Mucosa of rectum (tissue), 2 donors: ENCODE data around the gene RNF6.

Source experiments
- H3K27ac ChIP-seq, 2 donors: one replicate each; pipeline ENCODE4 v1.7.0; 2013; ENCODE audit warnings: inconsistent platforms in 2 of 2, low read depth in 2 of 2, low read length in 2 of 2
- H3K27me3 ChIP-seq, 2 donors: one replicate each; pipeline ENCODE4 v1.7.0; 2013; ENCODE audit warnings: low read length in 2 of 2; ENCODE audit not compliant: control insufficient read depth in 2 of 2, insufficient read depth in 2 of 2
- H3K36me3 ChIP-seq, 2 donors: one replicate each; pipeline ENCODE4 v1.7.0; 2013; ENCODE audit warnings: low read length in 2 of 2; ENCODE audit not compliant: control insufficient read depth in 2 of 2, insufficient read depth in 2 of 2
- H3K4me1 ChIP-seq, 2 donors: one replicate each; pipeline ENCODE4 v1.7.0; 2013; ENCODE audit warnings: low read length in 2 of 2, mild to moderate bottlenecking in 1 of 2; ENCODE audit not compliant: control insufficient read depth in 2 of 2, insufficient read depth in 2 of 2
- H3K4me3 ChIP-seq, 2 donors: one replicate each; pipeline ENCODE4 v1.7.0; 2013; ENCODE audit warnings: low read length in 2 of 2
- H3K9ac ChIP-seq, 2 donors: one replicate each; pipeline ENCODE4 v1.7.0; 2013; ENCODE audit warnings: low read length in 2 of 2, low read depth in 1 of 2, mild to moderate bottlenecking in 1 of 2
- H3K9me3 ChIP-seq, 2 donors: one replicate each; pipeline ENCODE4 v1.7.0; 2013; ENCODE audit warnings: low read length in 2 of 2; ENCODE audit not compliant: control insufficient read depth in 2 of 2
- donor health status: healthy.
- donor health status: Normal muscosa, but diverticular disease.

Gene RNF6

DNA sequence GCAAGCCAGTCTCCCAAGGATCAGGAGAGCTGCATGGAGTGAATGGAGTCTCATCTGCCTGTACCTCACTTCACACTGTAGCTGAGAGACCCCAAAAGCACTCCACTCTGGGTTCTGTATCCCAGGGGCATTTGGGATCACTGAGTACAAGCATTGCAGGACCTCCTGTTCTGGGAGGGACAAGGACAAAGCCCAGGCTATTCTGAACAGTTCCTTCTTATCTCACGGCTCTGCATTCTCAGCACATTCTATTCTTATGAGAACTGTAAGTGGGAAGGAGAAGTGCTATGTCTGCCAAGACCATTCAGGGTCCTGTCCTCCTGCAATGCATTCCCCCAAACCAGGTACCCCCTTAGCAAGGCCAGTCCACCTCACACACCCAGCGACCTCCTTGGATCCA, 42.8 kb downstream of the RNF6 start:
- H3K4me1 ChIP-seq = no peaks in the 10 kb centered on the region
- H3K27ac ChIP-seq = no peak overlapping the region
- no peaks in the 10 kb centered on the region for H3K9me3 ChIP-seq
- H3K9ac ChIP-seq = no peak overlapping the region
- H3K36me3 ChIP-seq = no peaks in the 10 kb centered on the region
- H3K4me3 ChIP-seq = no peak overlapping the region
- H3K27me3 ChIP-seq = no peaks in the 10 kb centered on the region

DNA sequence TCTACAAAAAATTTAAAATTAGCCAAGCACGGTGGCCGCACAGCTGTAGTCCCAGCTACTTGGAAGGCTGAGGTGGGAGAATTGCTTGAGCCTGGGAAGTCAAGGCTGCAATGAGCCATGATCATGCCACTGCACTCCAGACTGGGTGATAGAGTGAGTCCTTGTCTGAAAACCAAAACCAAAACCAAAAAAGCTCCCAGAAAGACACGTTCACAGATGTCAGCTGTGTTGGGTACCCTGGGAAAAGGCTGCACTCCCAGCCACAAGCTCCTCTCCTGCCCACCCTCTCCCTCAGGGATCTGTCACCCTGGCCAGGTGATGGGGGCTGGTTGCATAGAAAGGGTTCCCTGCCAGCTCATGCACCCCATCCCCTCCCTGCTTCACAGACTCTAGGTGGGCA, 53.3 kb downstream of the RNF6 start:
- Histone ChIP-seq H3K9ac (no peak overlapping the region), H3K4me3 (no peak overlapping the region), H3K4me1 (no peaks in the 10 kb centered on the region), H3K36me3 (no peaks in the 10 kb centered on the region), H3K9me3 (no peaks in the 10 kb centered on the region), H3K27ac (no peak overlapping the region), H3K27me3 (no peaks in the 10 kb centered on the region)

DNA sequence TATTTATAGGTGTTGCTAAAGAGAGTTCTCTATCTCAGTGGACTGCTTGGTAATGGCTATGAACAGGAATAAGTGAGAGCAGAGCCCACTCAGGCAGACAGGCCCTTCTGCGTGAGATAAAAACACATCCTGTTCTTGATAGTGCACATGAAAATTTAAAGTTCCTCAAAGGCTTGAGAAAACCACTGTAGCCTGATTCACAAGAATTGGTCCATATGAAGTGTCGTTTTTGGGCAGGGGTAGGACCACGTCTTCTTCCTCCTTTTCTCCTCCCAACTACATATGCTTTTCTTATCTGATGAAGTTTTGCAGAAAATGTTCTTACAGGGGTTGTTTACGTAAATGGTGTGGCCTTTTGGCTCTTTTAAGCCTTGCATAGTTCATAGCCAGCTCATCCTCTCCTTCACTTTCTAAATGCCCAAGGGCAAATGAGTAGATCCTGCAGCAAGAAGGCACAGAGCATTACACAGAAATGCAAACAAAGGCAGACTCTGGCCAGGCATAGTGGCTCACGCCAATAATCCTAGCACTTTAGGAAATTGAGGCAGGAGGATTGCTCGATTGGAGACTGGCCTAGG, 53.8 kb downstream of the RNF6 start:
- H3K4me1 ChIP-seq = no peaks in the 10 kb centered on the region
- no peaks in the 10 kb centered on the region for H3K27me3 ChIP-seq
- H3K9me3 ChIP-seq = no peaks in the 10 kb centered on the region
- H3K4me3 ChIP-seq = no peak overlapping the region
- no peak overlapping the region for H3K9ac ChIP-seq
- no peaks in the 10 kb centered on the region for H3K36me3 ChIP-seq
- no peak overlapping the region for H3K27ac ChIP-seq

DNA sequence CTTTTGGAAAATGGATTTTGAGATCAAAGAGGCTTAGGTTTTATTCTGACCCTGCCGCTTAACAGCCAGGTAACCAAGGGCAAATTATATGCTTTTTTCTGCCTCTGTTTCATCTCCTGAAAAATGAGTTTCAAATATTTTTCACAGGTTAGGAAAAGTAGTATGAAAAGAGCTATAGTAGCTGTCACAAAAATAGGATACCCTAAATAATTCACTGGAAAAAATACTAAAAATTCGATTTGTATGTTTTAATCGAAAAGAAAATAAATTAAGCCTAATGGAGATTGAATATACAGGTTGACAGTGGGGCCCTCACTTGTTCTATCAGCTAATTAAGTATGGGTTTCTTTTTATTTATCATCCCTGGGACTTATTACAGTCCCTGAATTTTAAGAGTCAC, 58.3 kb downstream of the RNF6 start:
- no peaks in the 10 kb centered on the region for H3K27me3 ChIP-seq
- H3K9ac ChIP-seq = no peak overlapping the region
- H3K4me1 ChIP-seq = no peaks in the 10 kb centered on the region
- no peak overlapping the region for H3K27ac ChIP-seq
- no peak overlapping the region for H3K4me3 ChIP-seq
- no peaks in the 10 kb centered on the region for H3K9me3 ChIP-seq
- H3K36me3 ChIP-seq = no peaks in the 10 kb centered on the region
